ENCODE data around the gene UXS1. TPM values are rescaled to one million over a fixed set of nuclear protein-coding genes. Genes with fewer than 3 reads are reported as not detected.

The UXS1 gene
- total RNA-seq, 2 experiments from 2014 or later: 35.6 to 37.7 TPM

DNA sequence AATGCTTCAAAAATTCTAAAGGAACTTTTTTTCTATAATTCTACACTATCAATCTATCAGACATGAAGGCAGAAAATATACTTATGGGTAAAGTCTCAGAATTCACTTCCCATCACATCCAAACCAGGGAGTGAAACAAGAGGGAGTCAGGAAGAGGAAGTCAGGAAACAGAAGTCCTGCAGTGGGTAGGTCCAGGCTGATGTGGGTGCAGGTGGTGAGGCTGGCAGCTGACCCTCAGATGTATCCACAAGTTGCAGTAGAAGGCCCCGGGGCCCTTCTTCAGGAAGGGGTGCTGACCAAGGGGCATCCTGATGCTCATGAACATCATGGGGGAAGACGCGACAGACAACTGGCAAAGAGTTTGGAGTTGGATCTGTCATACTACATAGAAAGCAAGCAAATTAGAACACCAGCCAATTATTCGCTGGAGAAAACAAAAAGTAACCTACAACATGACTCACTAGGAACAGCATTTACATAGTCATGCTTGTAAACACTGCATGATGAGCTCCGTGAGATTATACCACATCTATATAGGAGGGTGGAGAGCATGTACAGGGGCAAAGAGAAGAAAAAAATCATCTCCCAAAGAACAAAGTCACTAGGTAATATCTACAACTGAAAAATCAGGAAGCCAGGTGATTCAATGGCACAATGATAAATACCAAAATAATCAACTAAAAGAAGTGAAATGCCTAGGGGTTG lies 4.2 kb downstream of the UXS1 start:
- ChIA-PET CTCF (interaction anchor here (0.6 kb wide), 1 partner anchor 8 kb away, joined by 3 read pairs; no protein-coding TSS in a partner anchor), POLR2A (no interaction called here)
- H3K27me3 Mint-ChIP-seq: no peaks in the 10 kb centered on the region
- no peaks in the 10 kb centered on the region for H3K9me3 Mint-ChIP-seq (ENCODE audit: low read depth)
- H3K4me3 Mint-ChIP-seq: no peak overlapping the region
- H3K36me3 Mint-ChIP-seq (ENCODE audit: low read depth): peaks cover 28% of the 10 kb centered on the region
- H3K27ac Mint-ChIP-seq: peak overlapping the region; percentile 22
- ATAC-seq (no peak), DNase-seq (no peak)
- H3K4me1 Mint-ChIP-seq: peaks cover 73% of the 10 kb centered on the region
- intact Hi-C loops (cut with DNase I, micrococcal nuclease): loop anchor here (5.0 to 10.0 kb wide), 6 partner anchors 45 to 1155 kb away; partner anchors contain the start of gene MRPS9 (in 1 of the 2)

DNA sequence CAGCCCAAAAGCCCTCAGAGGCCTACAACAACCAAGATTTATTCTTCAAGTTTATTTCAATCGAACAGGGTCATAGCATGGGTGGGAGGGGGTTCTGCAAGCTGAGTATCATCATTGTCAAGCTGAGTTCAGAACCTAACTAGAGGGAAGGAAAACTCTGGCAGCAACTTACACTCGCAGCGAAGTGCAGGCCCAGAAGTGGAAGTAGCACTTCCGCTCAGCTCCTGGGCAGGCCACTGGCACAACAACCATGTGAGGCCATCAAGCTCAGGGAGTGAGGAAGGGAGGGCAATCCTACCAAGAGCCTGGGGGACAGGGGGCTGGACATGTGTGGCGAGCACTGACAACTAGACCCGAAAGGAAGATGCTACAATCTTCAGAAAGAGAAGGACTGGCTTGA lies 4.8 kb downstream of the UXS1 start:
- peaks cover 77% of the 10 kb centered on the region for H3K4me1 Mint-ChIP-seq
- H3K27me3 Mint-ChIP-seq: no peaks in the 10 kb centered on the region
- no peak overlapping the region for H3K4me3 Mint-ChIP-seq
- H3K9me3 Mint-ChIP-seq (ENCODE audit: low read depth): no peaks in the 10 kb centered on the region
- peak overlapping the region; percentile 22 for H3K27ac Mint-ChIP-seq
- ChIA-PET CTCF (no interaction called here), POLR2A (no interaction called here)
- intact Hi-C loops (cut with DNase I, micrococcal nuclease): no loop called here
- peaks cover 29% of the 10 kb centered on the region for H3K36me3 Mint-ChIP-seq (ENCODE audit: low read depth)
- DNase-seq: no peak
- no peak for ATAC-seq

DNA sequence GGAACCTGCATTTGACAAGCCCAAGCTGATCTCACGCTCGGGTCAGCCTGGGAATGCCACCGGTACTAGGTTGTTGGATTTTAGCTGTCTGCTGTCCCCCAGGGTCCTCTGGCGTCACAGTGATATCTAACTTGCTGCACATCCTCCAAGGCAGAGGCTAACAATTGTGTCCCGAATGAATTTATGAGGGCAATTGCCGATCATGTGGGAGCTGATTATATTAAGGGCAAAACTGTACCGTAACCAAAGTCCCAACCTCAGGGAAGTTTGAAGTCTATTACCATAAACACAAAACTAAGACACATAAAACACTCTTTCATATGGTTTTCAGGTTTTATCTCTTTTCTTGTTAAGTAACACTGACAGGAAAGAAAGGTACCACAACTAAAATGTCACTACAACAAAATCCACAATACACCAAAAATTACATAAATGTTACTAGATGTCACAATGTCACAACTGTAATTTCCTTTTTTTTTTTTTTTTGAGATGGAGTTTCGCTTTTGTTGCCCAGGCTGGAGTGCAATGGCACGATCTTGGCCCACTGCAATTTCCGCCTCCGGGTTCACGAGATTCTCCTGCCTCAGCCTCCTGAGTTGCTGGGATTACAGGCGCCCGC lies 6.7 kb downstream of the UXS1 start:
- Mint-ChIP-seq H3K27ac (peak overlapping the region; percentile 4), H3K4me3 (no peak overlapping the region), H3K27me3 (no peaks in the 10 kb centered on the region), H3K36me3 (ENCODE audit: low read depth) (peaks cover 24% of the 10 kb centered on the region), H3K4me1 (peaks cover 86% of the 10 kb centered on the region), H3K9me3 (ENCODE audit: low read depth) (no peaks in the 10 kb centered on the region)
- intact Hi-C loops (cut with DNase I, micrococcal nuclease): no loop called here
- POLR2A ChIA-PET: interaction anchor here (0.7 kb wide), 1 partner anchor 8 kb away, joined by 3 read pairs; no protein-coding TSS in a partner anchor
- CTCF ChIA-PET: no interaction called here
- ATAC-seq (no peak), DNase-seq (no peak)

DNA sequence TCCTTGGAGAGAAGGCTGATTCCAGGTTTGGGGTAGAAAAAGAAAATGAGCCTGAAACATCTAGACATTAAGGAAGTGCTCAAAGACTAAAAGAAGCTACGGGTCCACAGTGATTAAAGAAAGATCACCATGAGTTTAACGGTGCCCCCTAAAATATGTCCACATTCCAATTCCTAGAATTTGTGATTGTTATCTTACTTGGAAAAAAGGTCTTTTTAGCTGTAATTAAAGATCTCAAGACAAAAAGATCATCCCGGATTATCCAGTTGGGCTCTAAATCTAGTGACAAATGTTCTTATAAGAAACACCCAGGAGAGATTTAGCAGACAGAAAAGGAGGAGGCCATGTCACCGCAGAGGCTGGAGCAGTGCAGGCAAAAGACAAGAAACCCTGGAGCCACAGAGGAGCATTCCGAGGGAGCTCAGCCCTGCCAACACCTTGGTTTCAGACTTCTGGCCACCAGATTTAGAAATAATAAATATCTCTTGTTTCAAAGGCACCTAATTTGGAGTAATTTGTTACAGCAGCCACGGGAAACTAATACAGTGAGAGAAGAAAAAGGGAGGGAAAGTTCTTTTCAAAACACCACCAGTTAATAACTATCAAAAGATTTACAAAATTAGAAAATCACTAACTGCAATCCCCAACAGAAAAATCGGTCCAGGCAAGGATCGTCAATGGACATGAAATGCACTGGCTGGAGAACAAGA lies 8.5 kb downstream of the UXS1 start:
- Mint-ChIP-seq H3K9me3 (ENCODE audit: low read depth) (no peaks in the 10 kb centered on the region), H3K36me3 (ENCODE audit: low read depth) (peaks cover 21% of the 10 kb centered on the region), H3K4me1 (peaks cover 74% of the 10 kb centered on the region), H3K27me3 (no peaks in the 10 kb centered on the region), H3K27ac (no peak overlapping the region), H3K4me3 (no peak overlapping the region)
- no peak for ATAC-seq
- ChIA-PET POLR2A (no interaction called here), CTCF (interaction anchor here (0.6 to 1.0 kb wide), 2 partner anchors 80 to 356 kb away, joined by 3 read pairs; no protein-coding TSS in a partner anchor)
- intact Hi-C loops (cut with DNase I, micrococcal nuclease): no loop called here
- no peak for DNase-seq

DNA sequence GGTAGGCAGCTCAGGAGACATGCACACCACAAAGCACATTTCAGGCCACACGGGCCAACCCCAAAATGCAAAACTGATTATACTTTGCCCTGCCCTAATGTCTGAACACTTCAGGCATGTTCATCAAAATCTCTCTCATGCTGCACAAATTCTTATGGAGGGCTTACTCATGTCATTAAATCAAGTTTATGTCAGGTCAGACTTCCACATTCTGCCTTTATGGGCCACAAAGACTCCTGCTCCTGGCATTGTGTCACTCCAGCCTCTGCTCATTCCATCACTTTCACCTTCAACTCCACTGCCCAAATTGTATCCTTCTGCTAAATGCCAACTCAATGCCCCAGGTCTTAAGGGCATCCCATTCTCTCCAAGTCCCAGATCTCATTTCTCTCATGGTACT lies 9.2 kb downstream of the UXS1 start:
- Mint-ChIP-seq H3K27me3 (no peaks in the 10 kb centered on the region), H3K27ac (no peak overlapping the region), H3K36me3 (ENCODE audit: low read depth) (peaks cover 21% of the 10 kb centered on the region), H3K9me3 (ENCODE audit: low read depth) (no peaks in the 10 kb centered on the region), H3K4me1 (peaks cover 76% of the 10 kb centered on the region), H3K4me3 (no peak overlapping the region)
- ChIA-PET CTCF (interaction anchor here (0.6 to 1.7 kb wide), 4 partner anchors 9 to 356 kb away, joined by 3 to 5 read pairs (median 3); partner anchors contain the start of gene UXS1), POLR2A (no interaction called here)
- no peak for DNase-seq
- ATAC-seq: no peak
- intact Hi-C loops (cut with DNase I, micrococcal nuclease): no loop called here

DNA sequence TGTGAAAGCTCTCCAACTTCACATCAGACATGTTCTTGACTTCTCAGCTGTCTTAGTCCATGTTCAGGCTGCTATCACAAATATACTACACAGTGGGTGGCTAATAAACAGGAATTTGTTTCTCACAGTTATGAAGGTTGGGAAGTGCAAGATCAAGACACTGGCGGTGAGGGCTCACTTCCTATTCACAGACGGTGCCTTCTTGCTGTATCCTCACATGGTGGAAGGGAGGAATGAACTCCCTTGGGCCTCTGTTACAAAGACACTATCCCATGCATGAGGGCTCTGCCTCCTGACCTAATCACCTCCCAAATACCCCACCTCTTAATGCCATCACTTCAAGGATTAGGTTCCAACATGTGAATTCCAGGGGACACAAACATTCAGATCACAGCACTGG lies 9.7 kb downstream of the UXS1 start:
- no peak overlapping the region for H3K27ac Mint-ChIP-seq
- H3K4me1 Mint-ChIP-seq: peaks cover 75% of the 10 kb centered on the region

DNA sequence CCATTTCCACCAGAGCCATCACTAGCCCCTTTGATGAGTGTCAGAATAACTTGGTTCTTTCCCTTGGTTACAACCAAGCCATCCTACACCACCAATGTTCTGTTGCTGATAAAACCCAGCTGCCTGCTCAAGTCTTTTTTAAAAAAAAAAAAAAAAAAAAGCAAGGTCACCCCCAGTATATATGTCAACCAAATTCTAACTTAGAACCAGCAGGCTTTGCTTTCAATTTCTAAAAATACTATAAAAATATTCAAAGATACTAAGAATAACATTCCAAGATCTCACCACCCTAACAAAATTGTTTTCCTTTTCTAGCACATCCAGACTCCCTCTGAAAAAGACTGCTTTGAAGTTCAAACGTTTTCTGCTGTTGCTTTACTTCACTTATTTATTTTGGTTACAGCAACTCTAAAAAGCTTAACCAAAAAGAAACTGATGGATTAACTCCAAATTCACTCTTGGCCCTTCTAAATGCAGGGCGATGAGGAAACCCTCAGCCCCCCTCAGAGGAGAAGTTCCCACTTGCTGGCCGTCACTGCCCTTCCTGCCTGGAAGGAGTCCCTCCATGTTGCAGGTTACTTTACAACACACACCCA lies 10.9 kb downstream of the UXS1 start:
- intact Hi-C loops (cut with DNase I, micrococcal nuclease): no loop called here
- DNase-seq (no peak), ATAC-seq (no peak)
- peak overlapping the region; percentile 58 for H3K27ac Mint-ChIP-seq
- peak overlapping the region; percentile 15 for H3K4me3 Mint-ChIP-seq
- peaks cover 71% of the 10 kb centered on the region for H3K4me1 Mint-ChIP-seq
- no peaks in the 10 kb centered on the region for H3K9me3 Mint-ChIP-seq (ENCODE audit: low read depth)
- H3K27me3 Mint-ChIP-seq: no peaks in the 10 kb centered on the region
- H3K36me3 Mint-ChIP-seq (ENCODE audit: low read depth): peaks cover 17% of the 10 kb centered on the region
- CTCF ChIA-PET: interaction anchor here (1.5 to 1.7 kb wide), 3 partner anchors 10 to 18 kb away, joined by 4 to 5 read pairs (median 5); partner anchors contain the start of gene UXS1
- POLR2A ChIA-PET: interaction anchor here (0.8 kb wide), 1 partner anchor 23 kb away, joined by 3 read pairs; no protein-coding TSS in a partner anchor

More for the DNA sequence above, 9.7 kb downstream of the UXS1 start:
- H3K9me3 Mint-ChIP-seq (ENCODE audit: low read depth): no peaks in the 10 kb centered on the region
- ATAC-seq (no peak), DNase-seq (no peak)
- ChIA-PET POLR2A (no interaction called here), CTCF (interaction anchor here (0.6 to 1.7 kb wide), 2 partner anchors 9 to 71 kb away, joined by 3 to 5 read pairs; partner anchors contain the start of gene UXS1)
- H3K36me3 Mint-ChIP-seq (ENCODE audit: low read depth): peaks cover 21% of the 10 kb centered on the region
- intact Hi-C loops (cut with DNase I, micrococcal nuclease): no loop called here
- no peaks in the 10 kb centered on the region for H3K27me3 Mint-ChIP-seq
- H3K4me3 Mint-ChIP-seq: no peak overlapping the region

DNA sequence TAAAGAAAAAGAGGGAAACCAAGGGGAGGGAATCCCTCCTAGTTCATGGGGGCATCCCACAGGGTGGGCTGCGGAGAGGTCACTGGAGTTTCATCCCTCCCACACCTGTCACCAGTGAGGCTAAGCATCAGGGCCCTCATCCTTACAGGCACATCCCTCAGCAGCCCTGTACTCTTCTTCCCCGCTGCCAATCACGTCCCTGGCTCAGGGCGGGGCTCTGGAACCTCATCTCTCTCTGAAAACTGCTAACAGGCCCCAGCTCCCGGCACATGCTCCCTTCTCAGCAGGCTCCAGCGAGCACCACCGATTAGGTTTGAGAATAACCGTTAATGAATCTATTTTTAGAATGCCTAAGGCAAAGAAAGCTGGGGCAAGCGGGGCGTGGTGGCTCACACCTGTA lies 13.0 kb downstream of the UXS1 start:
- ChIA-PET POLR2A (no interaction called here), CTCF (interaction anchor here (1.2 kb wide), 1 partner anchor 9 kb away, joined by 3 read pairs; no protein-coding TSS in a partner anchor)
- intact Hi-C loops (cut with DNase I, micrococcal nuclease): no loop called here
- no peak overlapping the region for H3K4me3 Mint-ChIP-seq
- no peaks in the 10 kb centered on the region for H3K27me3 Mint-ChIP-seq
- no peaks in the 10 kb centered on the region for H3K9me3 Mint-ChIP-seq (ENCODE audit: low read depth)
- H3K27ac Mint-ChIP-seq: no peak overlapping the region
- H3K4me1 Mint-ChIP-seq: peaks cover 68% of the 10 kb centered on the region
- H3K36me3 Mint-ChIP-seq (ENCODE audit: low read depth): peaks cover 17% of the 10 kb centered on the region
- DNase-seq (no peak), ATAC-seq (no peak)

DNA sequence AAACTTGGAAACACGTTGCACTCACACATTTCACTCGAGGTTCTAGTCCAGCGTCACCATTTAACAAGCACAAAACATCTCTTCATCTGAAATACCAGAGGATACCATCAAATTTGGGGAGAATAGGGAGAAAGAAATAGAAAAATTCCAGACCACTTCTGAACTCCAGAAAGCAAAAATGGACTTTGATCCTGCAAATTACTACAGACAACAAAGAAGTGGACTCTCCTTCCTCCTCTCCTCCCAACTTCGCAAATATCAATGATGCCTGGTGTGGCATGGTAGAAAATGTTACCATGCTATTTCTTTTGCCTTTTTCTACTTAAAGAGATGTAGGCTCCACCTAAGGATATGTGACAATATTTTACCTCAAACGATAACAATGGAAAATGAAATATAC lies 13.5 kb downstream of the UXS1 start:
- no peaks in the 10 kb centered on the region for H3K27me3 Mint-ChIP-seq
- POLR2A ChIA-PET: no interaction called here
- H3K9me3 Mint-ChIP-seq (ENCODE audit: low read depth): no peaks in the 10 kb centered on the region
- H3K27ac Mint-ChIP-seq: no peak overlapping the region
- intact Hi-C loops (cut with DNase I, micrococcal nuclease): no loop called here
- DNase-seq: no peak
- no peak overlapping the region for H3K4me3 Mint-ChIP-seq
- peaks cover 13% of the 10 kb centered on the region for H3K36me3 Mint-ChIP-seq (ENCODE audit: low read depth)
- no peak for ATAC-seq
- H3K4me1 Mint-ChIP-seq: peaks cover 68% of the 10 kb centered on the region
- CTCF ChIA-PET: no interaction called here

DNA sequence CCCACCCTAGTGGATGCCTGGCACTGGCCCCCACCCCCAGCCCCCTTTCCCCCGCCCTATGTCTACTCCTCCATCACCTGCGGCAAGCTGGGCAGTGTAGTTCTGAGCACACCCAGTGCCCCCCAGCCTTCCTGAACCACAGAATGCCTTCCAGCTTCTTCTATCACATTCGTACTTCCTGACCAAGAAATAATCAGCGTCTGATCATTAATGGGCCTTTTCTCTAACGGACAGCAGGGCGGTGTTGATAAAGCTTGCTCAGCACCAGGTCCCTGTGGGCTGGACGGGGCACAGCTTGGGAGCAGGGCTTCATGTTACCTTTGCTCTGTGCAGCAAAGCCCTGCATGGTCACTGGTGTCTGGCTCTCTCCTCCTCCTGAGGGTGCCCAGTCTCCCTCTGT lies 15.4 kb downstream of the UXS1 start:
- no peak overlapping the region for H3K27ac Mint-ChIP-seq
- H3K27me3 Mint-ChIP-seq: no peaks in the 10 kb centered on the region
- no peak for ATAC-seq

DNA sequence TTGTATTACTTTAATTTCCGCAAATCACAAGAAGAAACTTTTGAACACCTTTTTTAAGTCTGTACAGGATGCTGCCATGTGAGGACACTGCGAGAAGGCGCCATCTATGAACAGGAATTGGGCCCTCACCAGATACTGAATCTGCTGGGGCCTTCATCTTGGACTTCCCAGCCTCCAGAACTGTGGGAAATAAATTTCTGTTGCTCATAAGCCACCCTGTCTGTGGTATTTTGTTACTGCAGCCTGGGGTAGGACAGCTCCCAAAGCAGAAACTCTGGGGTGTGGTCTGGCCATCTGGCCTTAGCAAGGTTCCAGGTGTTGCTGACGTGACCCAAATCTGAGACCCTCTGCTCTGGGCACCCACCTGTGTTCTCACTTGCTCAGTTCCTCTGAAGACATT lies 16.5 kb downstream of the UXS1 start:
- intact Hi-C loops (cut with DNase I, micrococcal nuclease): no loop called here

More for the DNA sequence above, 15.4 kb downstream of the UXS1 start:
- peaks cover 5% of the 10 kb centered on the region for H3K36me3 Mint-ChIP-seq (ENCODE audit: low read depth)
- ChIA-PET CTCF (no interaction called here), POLR2A (no interaction called here)
- peaks cover 61% of the 10 kb centered on the region for H3K4me1 Mint-ChIP-seq
- no peak for DNase-seq
- H3K9me3 Mint-ChIP-seq (ENCODE audit: low read depth): no peaks in the 10 kb centered on the region
- no peak overlapping the region for H3K4me3 Mint-ChIP-seq
- intact Hi-C loops (cut with DNase I, micrococcal nuclease): no loop called here

More for the DNA sequence above, 16.5 kb downstream of the UXS1 start:
- no peak overlapping the region for H3K4me3 Mint-ChIP-seq
- peaks cover 51% of the 10 kb centered on the region for H3K4me1 Mint-ChIP-seq
- ChIA-PET POLR2A (no interaction called here), CTCF (interaction anchor here (1.2 kb wide), 1 partner anchor 15 kb away, joined by 4 read pairs; no protein-coding TSS in a partner anchor)
- ATAC-seq (no peak), DNase-seq (no peak)
- H3K27ac Mint-ChIP-seq: no peak overlapping the region
- H3K9me3 Mint-ChIP-seq (ENCODE audit: low read depth): no peaks in the 10 kb centered on the region
- H3K36me3 Mint-ChIP-seq (ENCODE audit: low read depth): peaks cover 5% of the 10 kb centered on the region
- no peaks in the 10 kb centered on the region for H3K27me3 Mint-ChIP-seq
